ENCODE measurements around the gene PPIP5K1. TPM values are rescaled to one million over a fixed set of nuclear protein-coding genes. Genes with fewer than 3 reads are reported as not detected.
"Not testable (repeated sequence)": the region's sequence is repeated elsewhere in the genome, so short reads cannot be mapped to it uniquely, and the experiment has no call there.

PPIP5K1 gene
- total and polyA plus RNA-seq, 9 of the 15 experiments (the other 6 are each of a cell fraction or from before 2014, with no cell fraction given): 2.5 to 74.6 (median 35.1) TPM

DNA sequence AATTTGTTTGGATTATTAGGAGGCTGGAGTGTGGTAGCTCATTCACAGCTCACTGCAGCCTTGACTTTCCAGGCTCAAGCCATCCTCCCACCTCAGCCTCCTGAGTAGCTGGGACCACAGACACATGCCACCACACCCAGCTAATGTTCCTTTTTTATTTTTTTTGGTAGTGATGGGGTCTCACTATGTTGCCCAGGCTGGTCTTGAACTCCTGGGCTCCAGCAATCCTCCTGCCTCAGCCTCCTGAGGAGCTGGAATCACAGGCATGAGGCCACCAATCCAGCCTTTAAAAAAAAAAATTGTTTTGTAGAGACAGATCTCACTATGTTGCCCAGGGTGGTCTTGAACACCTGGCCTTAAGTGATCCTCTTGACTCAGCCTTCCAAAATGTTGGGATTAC, 36.9 kb upstream of the PPIP5K1 start:
- H3K4me1 ChIP-seq (replicated peaks in 1 of 2; ENCODE audit: control insufficient read depth in 2 of 2, insufficient read depth in 2 of 2, low read length in 2 of 2); H3K9me1 ChIP-seq (ENCODE audit: control insufficient read depth, insufficient read depth, low read length); H3K9ac ChIP-seq (ENCODE audit: insufficient read depth in 1 of 2, low read depth in 2 of 2, low read length in 2 of 2); ATAC-seq; H2AFZ ChIP-seq (ENCODE audit: low read depth, low read length); in situ Hi-C loops (cut with MboI); POLR2A ChIA-PET; H3K27me3 ChIP-seq (ENCODE audit: control insufficient read depth in 2 of 2, insufficient read depth in 2 of 2, low read length in 2 of 2); H3K9me3 ChIP-seq (replicated peaks; ENCODE audit: control insufficient read depth, insufficient read depth, low read depth, low read length); DNase-seq (ENCODE audit: extremely low read depth in 1 of 4, low spot score in 3 of 4); H3K27ac ChIP-seq (ENCODE audit: extremely low read depth, low read depth, low read length); H3K4me2 ChIP-seq (ENCODE audit: insufficient read depth, low read length); FAIRE-seq; H3K36me3 ChIP-seq (ENCODE audit: control insufficient read depth, insufficient read depth, low read length); H4K20me1 ChIP-seq (replicated peaks; ENCODE audit: control insufficient read depth, insufficient read depth, low read length); CTCF ChIA-PET (ENCODE audit: low intra/inter-chr PET ratio); BruUV-seq (replicated peaks); H3K79me2 ChIP-seq (ENCODE audit: control insufficient read depth, insufficient read depth, low read length); H3K4me3 ChIP-seq; intact Hi-C loops (cut with micrococcal nuclease): not testable (repeated sequence)
- peak; percentile 57 for TF ChIP-seq ZNF121 (CRISPR knock-in tag; conservative IDR thresholded peaks at IDR 0.05)

DNA sequence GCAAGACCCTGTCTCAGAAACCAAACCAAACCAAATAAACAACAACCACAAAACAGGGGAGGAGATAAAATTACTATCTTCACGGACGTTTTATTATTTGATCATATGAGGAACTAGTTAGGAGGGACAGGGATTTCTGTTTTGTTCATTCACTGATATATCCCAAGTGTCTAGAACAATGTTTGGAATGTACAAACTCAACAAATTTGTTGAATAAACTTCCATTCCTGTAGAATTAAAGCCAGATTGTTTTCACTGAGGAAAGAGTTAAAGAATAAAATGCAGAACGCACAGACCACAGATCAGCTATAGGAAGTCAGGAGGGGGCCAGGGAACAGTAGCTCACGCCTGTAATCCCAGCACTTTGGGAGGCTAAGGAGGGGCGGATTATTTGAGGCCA, 35.1 kb upstream of the PPIP5K1 start:
- no peaks in the 10 kb centered on the region for H3K27me3 ChIP-seq (ENCODE audit: control insufficient read depth in 2 of 2, insufficient read depth in 2 of 2, low read length in 2 of 2)
- WGBS (ENCODE audit: insufficient coverage, low coverage, missing lambda C conversion rate): 0% methylated on average over 5 of the region's 5 CpGs
- H3K4me1 ChIP-seq (replicated peaks in 1 of 2; ENCODE audit: control insufficient read depth in 2 of 2, insufficient read depth in 2 of 2, low read length in 2 of 2): no peaks in the 10 kb centered on the region
- ChIA-PET POLR2A (no interaction called here), CTCF (ENCODE audit: low intra/inter-chr PET ratio) (no interaction called here)
- no peak overlapping the region for H3K4me2 ChIP-seq (ENCODE audit: insufficient read depth, low read length)
- H3K36me3 ChIP-seq (ENCODE audit: control insufficient read depth, insufficient read depth, low read length): no peaks in the 10 kb centered on the region
- H3K9me3 ChIP-seq (replicated peaks; ENCODE audit: control insufficient read depth, insufficient read depth, low read depth, low read length): no peaks in the 10 kb centered on the region
- in situ Hi-C loops (cut with MboI) (no loop called here), intact Hi-C loops (cut with micrococcal nuclease) (no loop called here)
- no peak for ATAC-seq
- H3K27ac ChIP-seq (ENCODE audit: extremely low read depth, low read depth, low read length): no peak overlapping the region
- no peaks in the 10 kb centered on the region for H3K9me1 ChIP-seq (ENCODE audit: control insufficient read depth, insufficient read depth, low read length)
- BruUV-seq (replicated peaks): no TSS peak
- H3K4me3 ChIP-seq: no peak overlapping the region
- FAIRE-seq: no peak
- DNase-seq (ENCODE audit: extremely low read depth in 1 of 4, low spot score in 3 of 4): no peak
- H3K9ac ChIP-seq (ENCODE audit: insufficient read depth in 1 of 2, low read depth in 2 of 2, low read length in 2 of 2): no peak overlapping the region
- H3K79me2 ChIP-seq (ENCODE audit: control insufficient read depth, insufficient read depth, low read length): no peaks in the 10 kb centered on the region
- H2AFZ ChIP-seq (ENCODE audit: low read depth, low read length): no peak overlapping the region
- H4K20me1 ChIP-seq (replicated peaks; ENCODE audit: control insufficient read depth, insufficient read depth, low read length): no peaks in the 10 kb centered on the region
- TF ChIP-seq SLC30A9 (CRISPR knock-in tag; IDR thresholded peaks at IDR 0.05) (no peak), ELF4 (CRISPR knock-in tag; IDR thresholded peaks at IDR 0.05) (no peak), NR0B1 (IDR thresholded peaks at IDR 0.05; ENCODE audit: partially characterized antibody) (no peak), E2F3 (CRISPR knock-in tag; IDR thresholded peaks at IDR 0.05) (no peak), SIN3B (IDR thresholded peaks at IDR 0.05; ENCODE audit: low read depth) (no peak), HOXB6 (CRISPR knock-in tag; IDR thresholded peaks at IDR 0.05; ENCODE audit: borderline replicate concordance) (no peak), ZNF436 (CRISPR knock-in tag; IDR thresholded peaks at IDR 0.05) (no peak), HSF4 (CRISPR knock-in tag; IDR thresholded peaks at IDR 0.05; ENCODE audit: borderline replicate concordance) (no peak)
- TF ChIP-seq, protein P1, sequence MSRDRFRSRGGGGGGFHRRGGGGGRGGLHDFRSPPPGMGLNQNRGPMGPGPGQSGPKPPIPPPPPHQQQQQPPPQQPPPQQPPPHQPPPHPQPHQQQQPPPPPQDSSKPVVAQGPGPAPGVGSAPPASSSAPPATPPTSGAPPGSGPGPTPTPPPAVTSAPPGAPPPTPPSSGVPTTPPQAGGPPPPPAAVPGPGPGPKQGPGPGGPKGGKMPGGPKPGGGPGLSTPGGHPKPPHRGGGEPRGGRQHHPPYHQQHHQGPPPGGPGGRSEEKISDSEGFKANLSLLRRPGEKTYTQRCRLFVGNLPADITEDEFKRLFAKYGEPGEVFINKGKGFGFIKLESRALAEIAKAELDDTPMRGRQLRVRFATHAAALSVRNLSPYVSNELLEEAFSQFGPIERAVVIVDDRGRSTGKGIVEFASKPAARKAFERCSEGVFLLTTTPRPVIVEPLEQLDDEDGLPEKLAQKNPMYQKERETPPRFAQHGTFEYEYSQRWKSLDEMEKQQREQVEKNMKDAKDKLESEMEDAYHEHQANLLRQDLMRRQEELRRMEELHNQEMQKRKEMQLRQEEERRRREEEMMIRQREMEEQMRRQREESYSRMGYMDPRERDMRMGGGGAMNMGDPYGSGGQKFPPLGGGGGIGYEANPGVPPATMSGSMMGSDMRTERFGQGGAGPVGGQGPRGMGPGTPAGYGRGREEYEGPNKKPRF (IDR thresholded peaks at IDR 0.05; ENCODE audit: low read depth, low read length): no peak
- TF ChIP-seq, protein P2, sequence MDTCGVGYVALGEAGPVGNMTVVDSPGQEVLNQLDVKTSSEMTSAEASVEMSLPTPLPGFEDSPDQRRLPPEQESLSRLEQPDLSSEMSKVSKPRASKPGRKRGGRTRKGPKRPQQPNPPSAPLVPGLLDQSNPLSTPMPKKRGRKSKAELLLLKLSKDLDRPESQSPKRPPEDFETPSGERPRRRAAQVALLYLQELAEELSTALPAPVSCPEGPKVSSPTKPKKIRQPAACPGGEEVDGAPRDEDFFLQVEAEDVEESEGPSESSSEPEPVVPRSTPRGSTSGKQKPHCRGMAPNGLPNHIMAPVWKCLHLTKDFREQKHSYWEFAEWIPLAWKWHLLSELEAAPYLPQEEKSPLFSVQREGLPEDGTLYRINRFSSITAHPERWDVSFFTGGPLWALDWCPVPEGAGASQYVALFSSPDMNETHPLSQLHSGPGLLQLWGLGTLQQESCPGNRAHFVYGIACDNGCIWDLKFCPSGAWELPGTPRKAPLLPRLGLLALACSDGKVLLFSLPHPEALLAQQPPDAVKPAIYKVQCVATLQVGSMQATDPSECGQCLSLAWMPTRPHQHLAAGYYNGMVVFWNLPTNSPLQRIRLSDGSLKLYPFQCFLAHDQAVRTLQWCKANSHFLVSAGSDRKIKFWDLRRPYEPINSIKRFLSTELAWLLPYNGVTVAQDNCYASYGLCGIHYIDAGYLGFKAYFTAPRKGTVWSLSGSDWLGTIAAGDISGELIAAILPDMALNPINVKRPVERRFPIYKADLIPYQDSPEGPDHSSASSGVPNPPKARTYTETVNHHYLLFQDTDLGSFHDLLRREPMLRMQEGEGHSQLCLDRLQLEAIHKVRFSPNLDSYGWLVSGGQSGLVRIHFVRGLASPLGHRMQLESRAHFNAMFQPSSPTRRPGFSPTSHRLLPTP (IDR thresholded peaks at IDR 0.05; ENCODE audit: borderline replicate concordance, extremely low read depth, insufficient read length): no peak

Data from K562 (cell line).